Inferior parietal cortex (tissue), 1 donor: ENCODE data around the gene ADAMTS6.

Experiments
- DNase-seq: peaks from one replicate; pipeline ENCODE4 v3.0.0-alpha.2; 2016; ENCODE audit errors: extremely low spot score

The ADAMTS6 gene

DNA sequence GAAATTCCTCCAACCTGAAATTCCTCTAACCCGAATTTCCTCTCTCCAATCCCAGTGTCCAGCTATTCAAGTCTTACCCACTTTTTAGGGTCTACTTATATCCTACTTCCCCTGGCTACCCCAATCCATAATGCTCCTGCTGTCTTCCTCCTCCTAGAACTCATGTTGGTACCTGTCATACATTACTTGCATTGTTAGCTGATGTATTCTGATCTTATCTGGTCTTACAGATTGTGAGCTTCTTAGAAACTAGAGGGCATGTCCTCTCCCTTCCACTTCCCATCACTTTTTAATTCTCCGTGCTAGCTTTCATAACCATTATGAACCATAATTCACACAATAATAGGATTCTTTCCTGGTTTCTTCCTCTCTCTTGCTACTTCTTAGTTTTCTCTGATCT is 376.9 kb downstream of the ADAMTS6 start:
- DNase-seq, result no peak

DNA sequence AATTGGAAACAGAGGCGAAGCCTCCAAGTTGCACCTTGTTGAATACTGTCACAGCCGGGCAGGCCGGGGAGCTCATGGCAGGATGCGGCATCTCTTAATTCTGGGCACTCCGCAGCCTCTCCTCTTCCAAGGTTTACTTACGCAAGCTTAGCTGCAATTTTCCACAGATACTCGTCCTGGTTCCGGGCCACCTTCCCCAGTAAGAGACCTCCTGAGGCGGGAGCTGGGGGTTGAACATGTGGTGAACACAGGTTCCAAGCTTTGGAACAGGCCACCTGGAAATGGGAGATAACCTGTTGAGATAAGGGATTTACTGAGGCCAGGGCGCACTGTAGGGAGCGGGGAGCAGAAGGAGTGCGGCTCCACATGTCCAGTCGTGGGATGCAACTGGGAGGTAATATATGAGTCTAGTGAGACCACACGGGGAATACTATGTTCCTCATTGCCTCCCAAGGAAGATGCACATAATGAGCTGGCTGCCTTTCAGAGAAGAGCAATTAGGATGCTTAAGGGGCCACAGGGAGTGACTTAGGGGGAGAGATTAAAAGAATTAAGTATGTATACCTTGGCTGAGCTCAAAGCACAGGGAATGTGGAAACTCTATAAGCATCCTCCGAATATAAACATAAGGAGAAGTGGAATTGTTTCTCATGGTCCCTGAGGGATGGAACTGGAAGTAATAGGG is 377.8 kb downstream of the ADAMTS6 start:
- DNase-seq, result no peak

DNA sequence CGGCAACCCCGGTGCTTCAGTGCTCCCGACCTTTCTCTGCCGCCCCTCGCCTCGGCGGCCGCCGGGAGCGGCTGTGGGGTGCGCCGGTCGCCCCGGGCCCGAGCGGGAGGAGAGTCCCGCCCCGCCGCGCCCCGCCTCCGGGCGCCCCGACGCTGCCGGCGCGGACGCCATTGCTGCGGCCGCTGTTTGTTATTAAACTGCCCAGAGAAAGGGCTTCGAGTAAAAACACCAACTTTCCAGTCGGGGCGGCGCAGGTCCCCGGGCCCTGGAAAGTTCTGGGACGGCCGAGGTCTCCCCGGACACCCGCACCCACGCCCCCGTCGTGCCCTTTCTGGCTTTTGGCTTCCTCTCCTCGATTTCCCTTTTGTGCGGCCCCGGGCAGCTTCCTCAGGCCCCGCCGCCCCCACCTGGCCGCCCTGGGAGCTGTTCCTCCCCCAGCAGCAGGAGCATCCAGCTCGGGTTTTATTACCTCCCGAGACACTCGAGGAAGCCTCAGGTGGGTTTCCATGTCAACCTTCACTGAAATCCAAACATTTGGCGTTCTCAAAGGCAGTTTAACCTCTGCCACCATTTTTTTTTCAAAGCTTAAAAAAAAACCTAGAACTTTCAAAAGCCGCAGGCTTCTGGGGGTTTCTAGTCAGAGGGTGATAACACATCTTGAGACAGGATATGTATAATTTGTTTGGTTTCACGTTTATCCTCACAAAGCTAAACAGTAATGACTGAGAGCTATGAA is 378.6 kb downstream of the ADAMTS6 start:
- no peak for DNase-seq

- DNase-seq, result no peak
Measured at GRCh38 chr5:65102371-65102975, 379.2 kb downstream of the ADAMTS6 start.

GRCh38 chr5:65101632-65102100 is 380.1 kb downstream of the ADAMTS6 start:
- DNase-seq, result no peak

DNA sequence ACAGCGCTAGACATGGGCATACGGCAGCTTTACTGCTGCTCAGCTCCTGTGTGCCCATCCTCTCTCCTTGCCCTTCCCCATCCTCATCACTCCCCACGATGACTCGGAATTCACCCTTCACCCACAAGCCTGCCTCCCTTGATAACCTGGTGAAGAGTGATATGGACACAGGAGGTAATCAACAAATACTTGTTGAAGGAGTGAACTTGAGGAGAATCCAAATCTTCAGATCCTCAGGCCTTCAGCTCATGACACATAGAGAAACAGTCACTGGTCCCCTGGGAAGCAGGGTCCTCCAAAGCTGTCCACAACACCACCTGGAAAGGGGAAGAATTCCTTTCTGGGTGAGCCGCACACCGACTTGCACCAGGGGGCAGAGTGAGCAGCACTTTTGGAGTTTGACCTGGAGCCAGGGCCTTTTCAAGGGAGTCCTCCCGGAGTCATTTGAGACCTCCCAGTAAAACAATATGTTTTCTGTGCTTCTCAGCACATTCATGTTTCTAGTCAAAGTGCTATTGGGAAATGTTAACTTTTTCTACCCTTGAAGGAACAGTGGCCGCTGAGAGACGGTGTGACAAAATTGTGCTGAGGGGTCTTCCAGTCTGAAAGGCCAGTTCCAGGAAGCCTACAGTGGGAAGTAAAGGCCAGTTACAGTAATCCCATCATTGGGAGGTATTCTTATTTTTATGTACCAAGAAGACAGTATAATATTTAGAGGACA is 380.6 kb downstream of the ADAMTS6 start:
- DNase-seq, result no peak
